T47D (cell line): Measurements from ENCODE around the gene BEST2.
A peak's percentile ranks its signal among the peaks of the same experiment; 100 is the strongest.

Experiments used
- DNase-seq, 2 experiments: peaks; one replicate each; pipeline versions ENCODE4 v3.0.0 to v3.0.0-alpha.2; 2011 to 2012; ENCODE audit warnings: low read depth in 1 of 2, low spot score in 1 of 2
- JUND ChIP-seq: IDR thresholded peaks from 2 replicates; pipeline ENCODE4 v1.6.1; 2012; ENCODE audit warnings: low read depth
- in situ Hi-C: cut with HindIII; loops from 2 replicates; pipeline ENCODE4 v1.10.0; 2016; ENCODE audit warnings: low sequenced_read_pairs, low pct_unique_long_range_greater_than_20kb

BEST2 gene

GRCh38 chr19:12737835-12738351, 13.7 kb upstream of the BEST2 start:
- no peak for DNase-seq
- no peak for TF ChIP-seq JUND
- in situ Hi-C loops, result no loop called here

- no peak for DNase-seq
- no peak for TF ChIP-seq JUND
- in situ Hi-C loops, result no loop called here
Measured at GRCh38 chr19:12745166-12745897, 6.3 kb upstream of the BEST2 start.

GRCh38 chr19:12748489-12748888, 3.1 kb upstream of the BEST2 start:
- in situ Hi-C loops, result no loop called here
- no peak for TF ChIP-seq JUND
- DNase-seq, result no peak

GRCh38 chr19:12749938-12750521, 1.6 kb upstream of the BEST2 start:
- in situ Hi-C loops, result no loop called here
- DNase-seq, result no peak
- TF ChIP-seq JUND, result no peak

GRCh38 chr19:12750851-12751250, 740 bp upstream of the BEST2 start:
- no peak for DNase-seq
- no peak for TF ChIP-seq JUND
- in situ Hi-C loops, result no loop called here

- in situ Hi-C loops, result no loop called here
- no peak for DNase-seq
- no peak for TF ChIP-seq JUND
Measured at GRCh38 chr19:12752056-12752781, 628 bp downstream of the BEST2 start.

GRCh38 chr19:12754465-12755196, 3.0 kb downstream of the BEST2 start:
- no peak for DNase-seq
- in situ Hi-C loops, result no loop called here
- no peak for TF ChIP-seq JUND

- no peak for TF ChIP-seq JUND
- DNase-seq, result no peak
- in situ Hi-C loops, result no loop called here
Measured at GRCh38 chr19:12756150-12756883, 4.7 kb downstream of the BEST2 start.

- in situ Hi-C loops, result no loop called here
- DNase-seq, result peak in 1 of 2 experiments; percentile 66
- no peak for TF ChIP-seq JUND
Measured at GRCh38 chr19:12757544-12758274, 6.1 kb downstream of the BEST2 start.

- no peak for TF ChIP-seq JUND
- no peak for DNase-seq
- in situ Hi-C loops, result no loop called here
Measured at GRCh38 chr19:12759686-12760085, 8.1 kb downstream of the BEST2 start.

GRCh38 chr19:12763100-12763499, 11.5 kb downstream of the BEST2 start:
- no peak for TF ChIP-seq JUND
- in situ Hi-C loops, result no loop called here
- no peak for DNase-seq
